ENCODE measurements around the gene PSRC1. TPM values are rescaled to one million over a fixed set of nuclear protein-coding genes. Genes with fewer than 3 reads are reported as not detected.

PSRC1 gene
- total and polyA plus RNA-seq, 2 donors (not counting 3 experiments of a cell fraction or from before 2014, with no cell fraction given): 25.0 to 29.3 TPM

- Histone ChIP-seq H2AFZ (ENCODE audit: low read depth, low read length) (no peak overlapping the region), H3K79me2 (ENCODE audit: control insufficient read depth, insufficient read depth, low read length) (no peaks in the 10 kb centered on the region), H3K9me3 (replicated peaks; ENCODE audit: control insufficient read depth, insufficient read depth, low read length) (no peaks in the 10 kb centered on the region), H4K20me1 (replicated peaks; ENCODE audit: control insufficient read depth, extremely low read depth, insufficient read depth, low read length) (no peaks in the 10 kb centered on the region), H3K4me3 (replicated peaks in 1 of 3; ENCODE audit: insufficient read depth in 1 of 3, low read depth in 1 of 3, low read length in 3 of 3) (no peak overlapping the region), H3K9ac (replicated peaks; ENCODE audit: extremely low read depth, insufficient read depth, low read length) (no peak overlapping the region), H3K27ac (ENCODE audit: insufficient read depth, low read depth, low read length) (no peak overlapping the region), H3K9me1 (replicated peaks; ENCODE audit: control insufficient read depth, extremely low read depth, insufficient read depth, low read length) (no peaks in the 10 kb centered on the region), H3K36me3 (ENCODE audit: control insufficient read depth in 2 of 2, extremely low read depth in 1 of 2, insufficient read depth in 2 of 2, low read length in 2 of 2) (no peaks in the 10 kb centered on the region), H3K4me1 (ENCODE audit: control insufficient read depth, extremely low read depth, insufficient read depth, low read length) (no peaks in the 10 kb centered on the region), H3K4me2 (ENCODE audit: insufficient read depth, low read length) (no peak overlapping the region), H3K27me3 (ENCODE audit: control insufficient read depth in 2 of 2, insufficient read depth in 2 of 2, low read length in 2 of 2) (no peaks in the 10 kb centered on the region)
- TF ChIP-seq MAX (IDR thresholded peaks at IDR 0.05; ENCODE audit: insufficient read depth, insufficient read length) (no peak), EZH2 (IDR thresholded peaks at IDR 0.05; ENCODE audit: borderline replicate concordance, low read depth, low read length, severe bottlenecking) (no peak), POLR2AphosphoS5 (IDR thresholded peaks at IDR 0.05; ENCODE audit: insufficient read depth, low read depth, low read length) (no peak), CTCF (IDR thresholded peaks at IDR 0.05; ENCODE audit: extremely low read depth in 1 of 2, insufficient read depth in 1 of 2, low read depth in 1 of 2, low read length in 2 of 2) (no peak), MYC (IDR thresholded peaks at IDR 0.05; ENCODE audit: low read depth, low read length) (no peak), GATA2 (IDR thresholded peaks at IDR 0.05; ENCODE audit: insufficient read depth, insufficient read length, low read depth, low read length) (no peak), JUN (IDR thresholded peaks at IDR 0.05; ENCODE audit: borderline replicate concordance, insufficient read depth, insufficient read length, low read depth) (no peak), FOS (IDR thresholded peaks at IDR 0.05; ENCODE audit: borderline replicate concordance, insufficient read depth, low read length) (no peak), POLR2A (IDR thresholded peaks at IDR 0.05; ENCODE audit: low read depth, low read length) (no peak)
- intact Hi-C loops (cut with micrococcal nuclease): loop anchor here (10.0 kb wide), 1 partner anchor 213 kb away; the partner anchor contains the start of gene ATXN7L2
- dilution Hi-C loops (cut with MboI; ENCODE audit: extremely low pct_ligation_motif_present, low sequenced_read_pairs): no loop called here
- POLR2A ChIA-PET: no interaction called here
- no peak for FAIRE-seq
- no peak for DNase-seq (ENCODE audit: low read depth, low spot score)
- no TSS peak for BruUV-seq (replicated peaks)
- CTCF ChIA-PET: interaction anchor here (1.1 kb wide), 1 partner anchor 17 kb away, joined by 4 read pairs; no protein-coding TSS in a partner anchor
Measured at GRCh38 chr1:109271458-109271857, 11.5 kb downstream of the PSRC1 start.

Data from endothelial cell of umbilical vein (primary cell).